GM10847 (cell line): ENCODE data around the gene TSPO2.

Experiments used
- POLR2A ChIP-seq: IDR thresholded peaks from 2 replicates; pipeline ENCODE4 v1.6.1; 2011; ENCODE audit not compliant: insufficient read length; ENCODE audit errors: extremely low read depth

TSPO2 gene

GRCh38 chr6:41022294-41022693, 20.0 kb upstream of the TSPO2 start:
- no peak for TF ChIP-seq POLR2A

GRCh38 chr6:41023114-41023513, 19.2 kb upstream of the TSPO2 start:
- TF ChIP-seq POLR2A: no peak

GRCh38 chr6:41025966-41026530, 16.2 kb upstream of the TSPO2 start:
- TF ChIP-seq POLR2A: no peak

- no peak for TF ChIP-seq POLR2A
Measured at GRCh38 chr6:41027241-41027640, 15.0 kb upstream of the TSPO2 start.

GRCh38 chr6:41027799-41028560, 14.3 kb upstream of the TSPO2 start:
- TF ChIP-seq POLR2A: peak; percentile 42

GRCh38 chr6:41028561-41029412, 13.5 kb upstream of the TSPO2 start:
- TF ChIP-seq POLR2A: no peak

- TF ChIP-seq POLR2A: no peak
Measured at GRCh38 chr6:41032830-41033229, 9.4 kb upstream of the TSPO2 start.

GRCh38 chr6:41033776-41034175, 8.5 kb upstream of the TSPO2 start:
- TF ChIP-seq POLR2A: no peak

- TF ChIP-seq POLR2A: no peak
Measured at GRCh38 chr6:41036186-41036585, 6.1 kb upstream of the TSPO2 start.

- no peak for TF ChIP-seq POLR2A
Measured at GRCh38 chr6:41036601-41037000, 5.7 kb upstream of the TSPO2 start.

GRCh38 chr6:41037107-41037900, 5.0 kb upstream of the TSPO2 start:
- no peak for TF ChIP-seq POLR2A

- TF ChIP-seq POLR2A: no peak
Measured at GRCh38 chr6:41038205-41038604, 4.1 kb upstream of the TSPO2 start.

- TF ChIP-seq POLR2A: no peak
Measured at GRCh38 chr6:41039060-41039998, 2.9 kb upstream of the TSPO2 start, which contains the start of gene UNC5CL. UNC5CL (minus strand) TSS chr6:41039221; CDS start chr6:41035074, 4,147 bp downstream.
